HG02588 (cell line): Measurements from ENCODE around the gene IMP3.
"Not testable (repeated sequence)": the region's sequence is repeated elsewhere in the genome, so short reads cannot be mapped to it uniquely, and the experiment has no call there.

Experiments
- ATAC-seq: cut with Tn5 transposase; IDR thresholded peaks from one replicate; pipeline ENCODE4 v1.9.1; 2021; ENCODE audit warnings: mild to moderate bottlenecking, moderate library complexity; ENCODE audit not compliant: unreplicated experiment

IMP3 gene, protein sequence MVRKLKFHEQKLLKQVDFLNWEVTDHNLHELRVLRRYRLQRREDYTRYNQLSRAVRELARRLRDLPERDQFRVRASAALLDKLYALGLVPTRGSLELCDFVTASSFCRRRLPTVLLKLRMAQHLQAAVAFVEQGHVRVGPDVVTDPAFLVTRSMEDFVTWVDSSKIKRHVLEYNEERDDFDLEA

DNA sequence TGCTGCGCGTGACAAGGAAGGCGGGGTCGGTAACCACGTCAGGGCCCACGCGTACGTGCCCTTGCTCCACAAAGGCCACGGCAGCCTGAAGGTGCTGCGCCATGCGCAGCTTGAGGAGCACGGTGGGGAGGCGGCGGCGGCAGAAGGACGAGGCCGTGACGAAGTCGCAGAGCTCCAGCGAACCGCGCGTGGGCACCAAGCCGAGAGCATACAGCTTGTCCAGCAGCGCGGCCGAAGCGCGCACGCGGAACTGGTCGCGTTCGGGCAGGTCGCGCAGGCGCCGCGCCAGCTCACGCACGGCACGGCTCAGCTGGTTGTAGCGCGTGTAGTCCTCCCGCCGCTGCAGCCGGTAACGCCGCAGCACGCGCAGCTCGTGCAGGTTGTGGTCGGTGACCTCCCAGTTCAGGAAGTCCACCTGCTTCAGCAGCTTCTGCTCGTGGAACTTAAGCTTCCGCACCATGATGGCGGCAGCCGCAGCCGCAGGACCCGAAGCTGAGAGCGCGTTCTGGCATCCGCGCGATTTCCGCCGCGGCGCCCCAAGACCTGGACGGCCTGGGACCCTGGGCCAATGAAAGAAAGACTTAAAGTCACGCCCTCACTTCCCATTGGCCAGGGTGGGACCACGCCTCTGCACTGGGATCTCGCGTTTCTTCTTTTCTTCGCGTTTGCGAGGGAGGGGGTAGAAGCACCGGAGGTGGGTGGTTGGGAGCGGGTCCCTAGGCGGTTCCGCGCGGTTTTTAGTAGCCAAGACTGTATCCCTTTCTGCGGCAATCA lies at the start of gene IMP3:
IMP3 (minus strand) TSS at position 516 of the 774 bp plus-strand sequence; CDS start at position 460, 56 bp downstream.
- ATAC-seq, result peak; percentile 89

DNA sequence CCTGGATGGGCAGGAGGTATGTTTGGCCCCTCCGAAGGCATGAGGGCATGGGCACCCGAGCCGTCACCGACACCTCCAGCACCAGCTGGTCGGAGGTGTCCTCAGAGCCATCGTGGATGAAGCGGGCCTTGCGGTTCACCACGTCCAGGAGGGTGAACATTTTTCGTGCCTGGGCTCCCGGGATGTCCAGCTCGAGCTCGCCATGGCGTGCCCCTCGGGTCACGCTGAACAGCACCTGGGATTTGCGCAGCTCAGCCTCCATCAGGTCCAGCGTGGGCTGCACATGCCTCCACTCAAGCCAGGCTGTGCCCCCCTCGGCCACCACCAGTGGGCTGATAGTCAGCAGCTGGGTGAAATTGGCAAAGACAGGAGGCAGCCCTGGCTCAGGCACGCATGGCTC lies 49.4 kb upstream of the IMP3 start:
- not testable (repeated sequence) for ATAC-seq

DNA sequence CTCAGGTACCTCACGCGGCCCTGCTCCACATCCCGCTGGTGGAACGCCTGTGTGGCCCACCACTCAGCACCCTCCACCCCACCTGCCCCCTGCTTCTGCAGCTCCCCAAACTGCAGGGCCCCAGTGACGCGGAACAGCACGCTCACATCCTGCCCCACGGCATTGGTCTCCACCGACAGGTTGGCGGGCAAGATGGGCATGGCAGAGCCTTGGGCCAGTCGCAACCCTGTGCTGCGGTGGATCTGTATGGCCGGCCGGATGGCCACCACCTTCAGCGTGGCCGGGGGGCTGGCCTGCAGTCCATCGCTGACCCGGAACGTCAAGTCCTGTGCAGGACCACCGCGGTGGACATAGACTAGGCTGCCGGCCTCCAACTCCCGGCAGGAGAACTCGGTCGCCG lies 48.8 kb upstream of the IMP3 start:
- ATAC-seq, result no peak

DNA sequence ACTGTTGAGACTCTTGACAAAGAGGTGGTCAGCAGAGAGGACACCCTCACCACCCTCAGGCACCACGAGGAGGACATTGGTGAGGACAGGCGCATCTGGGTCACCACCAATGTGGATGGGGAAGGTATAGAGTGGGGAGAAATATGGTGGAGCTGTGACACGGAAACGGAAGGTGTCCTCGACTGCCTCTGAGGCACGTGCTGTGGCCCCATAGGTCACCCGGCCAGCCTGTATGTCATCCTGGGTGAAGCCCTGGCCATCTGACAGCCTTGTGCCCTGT lies 48.2 kb upstream of the IMP3 start:
- ATAC-seq, result no peak

DNA sequence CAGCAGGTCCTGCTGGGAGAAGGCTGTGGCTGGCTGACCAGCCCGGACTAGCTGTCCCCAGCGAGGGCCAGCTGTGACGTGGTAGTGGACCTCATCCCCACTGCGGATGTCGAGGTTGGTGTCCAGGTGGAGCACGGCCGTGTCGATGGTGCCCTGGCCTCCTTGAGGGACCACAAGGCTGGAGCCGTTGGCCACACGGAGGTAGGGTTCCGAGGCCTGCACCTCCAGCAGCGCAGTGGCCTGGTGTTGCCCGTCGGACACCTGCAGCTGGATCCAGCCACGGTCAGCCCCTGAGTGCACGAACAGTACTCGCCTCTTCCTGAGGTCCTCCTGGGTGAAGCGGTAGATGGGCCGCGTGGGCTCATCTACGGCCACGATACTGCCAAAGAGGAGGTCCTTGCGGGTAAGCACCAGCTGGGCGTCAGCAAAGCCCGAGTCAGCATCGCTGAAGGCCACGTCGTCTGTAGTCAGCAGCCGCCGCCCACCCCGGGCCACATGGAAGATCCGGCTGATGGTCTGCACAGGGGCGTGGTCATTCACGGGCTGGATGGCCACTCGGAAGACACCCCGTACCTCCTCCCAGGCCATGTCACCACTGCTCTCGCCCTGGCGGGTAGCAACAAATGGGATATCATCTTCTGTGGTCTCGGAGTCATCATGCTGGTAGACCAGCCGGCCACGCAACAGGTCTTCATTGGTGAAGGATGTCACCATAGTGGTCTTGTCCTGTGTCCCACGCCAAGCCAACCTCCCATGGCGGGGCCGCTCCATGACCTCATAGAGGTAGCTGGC lies 47.7 kb upstream of the IMP3 start:
- no peak for ATAC-seq

DNA sequence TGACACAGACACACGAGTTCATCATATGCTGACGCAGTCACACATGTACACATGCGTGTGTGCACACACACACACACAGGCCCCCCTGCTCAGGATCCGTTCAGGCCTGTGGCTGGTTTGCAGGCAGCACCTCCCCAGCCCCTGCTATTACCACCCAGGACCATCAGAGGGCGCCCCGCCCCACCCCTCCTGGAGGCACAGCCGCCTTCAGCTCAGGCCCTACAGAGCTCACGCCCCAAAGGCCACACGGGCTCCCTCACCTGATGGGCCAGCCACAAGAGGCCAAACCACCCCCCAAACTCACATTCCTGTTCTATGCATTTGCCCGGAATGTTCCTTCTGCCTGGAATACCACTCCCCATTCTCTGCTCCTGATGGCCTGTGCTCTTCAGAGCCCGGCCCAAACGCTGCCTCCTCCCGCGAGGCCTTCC lies 46.2 kb upstream of the IMP3 start:
- ATAC-seq, result not testable (repeated sequence)

DNA sequence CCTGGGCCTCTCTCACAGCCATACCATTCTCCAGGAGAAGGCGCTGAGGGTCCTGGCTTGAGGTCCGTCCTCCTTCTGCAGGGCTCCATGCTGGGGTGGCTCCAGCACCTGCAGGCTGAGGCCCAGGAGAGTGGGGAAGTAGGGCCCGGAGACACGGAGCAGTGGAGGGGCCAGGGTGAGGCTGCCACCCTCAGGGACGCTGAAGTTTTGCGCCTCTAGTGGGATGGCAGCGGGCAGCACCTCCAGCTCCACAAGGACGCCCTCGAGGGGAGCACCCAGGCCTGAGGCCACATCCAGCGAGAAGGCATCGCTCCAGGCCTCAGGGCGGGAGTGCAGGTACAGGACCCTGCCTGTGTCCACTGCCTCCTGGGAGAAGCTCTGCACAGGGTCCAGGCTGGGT lies 45.2 kb upstream of the IMP3 start:
- no peak for ATAC-seq

DNA sequence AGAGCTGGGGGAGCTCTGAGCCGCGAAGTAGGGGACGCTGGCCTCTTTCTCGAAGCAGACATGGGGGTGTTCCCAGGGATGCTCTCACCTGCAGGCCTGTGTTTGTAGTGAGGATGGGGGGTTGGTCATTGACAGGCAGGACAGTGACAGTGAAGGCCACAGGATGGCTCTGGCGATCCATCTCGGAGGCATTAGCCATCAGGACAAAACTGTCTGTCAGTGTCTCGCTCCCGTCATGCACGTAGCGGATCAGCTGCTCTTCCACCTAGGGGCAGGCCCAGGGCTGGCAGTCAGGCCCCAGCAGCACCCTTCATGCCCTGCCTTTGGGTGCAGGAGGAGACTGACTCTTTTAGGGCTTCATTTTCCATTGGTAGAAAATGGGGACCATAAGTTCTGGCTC lies 44.6 kb upstream of the IMP3 start:
- no peak for ATAC-seq

DNA sequence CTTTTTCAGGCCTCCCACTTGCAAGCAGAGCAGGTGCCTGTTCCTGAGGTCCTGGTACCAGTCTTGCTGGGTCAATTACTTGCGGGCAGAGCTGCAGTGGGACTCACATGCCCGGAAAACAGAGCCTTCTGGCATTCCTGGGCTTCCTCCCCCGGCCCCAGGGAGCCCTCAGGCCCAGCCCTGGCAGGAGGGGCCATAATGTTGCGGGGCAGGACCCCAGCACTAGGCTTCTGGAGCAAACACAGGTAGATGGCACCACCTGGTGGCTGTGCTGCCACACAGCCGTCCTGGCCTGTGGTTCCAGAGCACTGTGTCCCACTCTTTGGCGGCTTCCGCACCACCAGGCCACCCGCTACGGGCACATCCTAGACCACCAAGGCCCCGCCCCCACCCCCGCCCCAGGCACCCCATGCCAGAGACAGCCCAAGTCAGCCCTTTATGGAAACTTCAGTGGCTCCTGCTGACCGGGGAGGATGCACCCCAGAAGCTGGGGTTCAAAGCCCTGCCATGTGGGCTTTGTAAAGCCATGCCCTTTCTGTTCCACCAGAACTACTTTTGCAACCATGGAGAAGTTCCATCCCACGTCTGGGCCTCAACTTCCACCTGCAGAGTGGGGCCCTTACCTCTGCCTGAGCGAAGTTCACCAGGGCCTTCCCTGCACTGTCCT lies 43.8 kb upstream of the IMP3 start:
- ATAC-seq, result not testable (repeated sequence)

DNA sequence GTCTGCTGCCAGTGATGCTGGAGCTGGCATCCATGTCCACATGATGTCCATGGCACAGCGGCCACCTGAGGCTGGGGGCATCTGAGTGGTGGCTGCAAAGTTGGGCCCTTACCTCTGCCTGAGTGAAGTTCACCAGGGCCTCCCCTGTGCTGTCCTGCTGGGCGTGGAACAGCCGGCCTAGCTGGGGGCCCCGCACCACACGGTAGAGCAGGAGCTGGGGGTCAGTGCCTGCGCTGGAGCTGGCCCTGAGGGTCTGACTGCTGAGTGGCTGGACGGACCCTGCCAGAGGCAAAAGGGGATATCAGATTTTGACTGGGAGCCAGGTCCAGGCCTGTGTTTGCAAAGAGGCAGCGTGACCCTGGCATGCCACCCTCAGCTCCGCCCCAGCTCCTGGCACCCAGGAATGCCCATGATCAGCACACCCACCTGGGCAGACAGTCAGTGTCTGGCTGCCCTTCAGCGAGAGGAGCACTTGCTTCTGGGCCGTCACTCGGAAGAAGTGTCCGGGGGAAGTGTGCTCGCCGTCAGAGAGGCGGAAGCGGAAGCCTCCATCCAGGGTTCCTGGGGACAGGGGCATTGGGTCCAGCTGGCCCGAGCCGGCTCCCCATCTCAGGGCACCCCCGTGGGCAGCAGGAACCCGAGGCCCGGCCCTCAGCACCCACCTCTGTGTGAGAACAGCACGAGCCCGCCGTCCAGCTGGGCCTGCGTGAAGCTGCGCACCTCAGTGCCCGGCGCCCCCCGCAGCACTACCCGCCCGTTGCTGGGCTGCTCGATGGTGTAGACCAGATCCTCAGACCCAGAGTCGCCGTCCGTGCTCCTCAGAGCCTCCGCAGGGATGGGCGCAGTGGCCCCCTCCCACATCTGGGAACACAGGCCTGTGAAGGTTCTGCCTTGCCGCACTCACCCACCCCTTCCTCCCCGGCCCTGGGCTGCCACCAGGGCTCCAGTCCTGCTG lies 42.4 kb upstream of the IMP3 start:
- no peak for ATAC-seq

DNA sequence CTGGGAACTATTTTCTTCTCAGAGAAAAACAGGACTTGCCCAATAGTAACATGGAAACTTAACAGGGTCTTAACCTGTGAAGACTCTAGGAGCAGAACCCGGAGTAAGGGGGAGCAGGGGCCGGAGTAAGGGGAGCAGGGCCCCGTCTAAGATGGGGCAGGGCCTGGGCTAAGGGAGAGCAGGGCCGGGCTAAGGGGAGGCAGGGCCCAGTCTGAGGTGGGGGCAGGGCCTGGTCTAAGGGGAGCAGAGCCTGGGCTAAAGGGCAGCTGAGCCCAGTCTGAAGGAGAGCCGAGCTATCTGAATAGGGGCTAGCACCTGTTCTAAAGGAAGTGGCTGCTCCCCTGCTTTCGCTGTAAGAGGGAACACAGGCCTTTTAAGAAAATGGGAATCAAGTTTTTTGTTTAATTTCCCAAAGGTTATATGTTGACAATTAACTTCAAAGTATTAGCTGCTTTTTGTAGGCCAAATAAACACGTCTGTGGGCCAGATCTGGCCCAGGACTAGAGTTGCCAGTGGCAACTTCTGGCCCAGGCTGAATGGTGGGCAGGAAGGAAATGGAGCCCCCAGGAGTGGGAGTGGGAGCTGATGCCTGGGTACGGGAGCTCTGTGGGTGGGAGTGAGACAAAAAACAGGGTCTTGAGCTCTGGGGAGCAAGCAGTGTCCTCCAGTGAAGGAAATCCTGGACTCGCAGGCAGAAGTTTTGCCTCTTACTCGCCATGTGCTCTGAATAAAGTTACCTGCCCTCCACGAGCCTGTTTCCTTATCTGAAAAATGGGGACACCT lies 40.2 kb upstream of the IMP3 start:
- ATAC-seq, result no peak

DNA sequence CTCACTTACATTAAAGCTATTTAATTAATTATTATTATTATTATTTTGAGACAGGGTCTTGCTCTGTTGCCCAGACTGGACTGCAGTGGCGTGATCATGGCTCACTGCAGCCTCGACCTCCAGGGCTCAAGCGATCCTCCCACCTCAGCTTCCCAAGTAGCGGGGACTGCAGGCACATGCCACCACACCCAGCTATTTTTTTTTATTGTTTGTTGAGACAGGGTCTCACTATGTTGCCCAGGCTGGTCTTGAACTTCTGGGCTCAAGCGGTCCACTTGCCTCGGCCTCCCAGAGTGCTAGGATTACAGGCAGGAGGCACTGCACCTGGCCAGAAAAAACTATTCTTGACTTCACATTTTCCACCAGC lies 38.3 kb upstream of the IMP3 start:
- not testable (repeated sequence) for ATAC-seq

DNA sequence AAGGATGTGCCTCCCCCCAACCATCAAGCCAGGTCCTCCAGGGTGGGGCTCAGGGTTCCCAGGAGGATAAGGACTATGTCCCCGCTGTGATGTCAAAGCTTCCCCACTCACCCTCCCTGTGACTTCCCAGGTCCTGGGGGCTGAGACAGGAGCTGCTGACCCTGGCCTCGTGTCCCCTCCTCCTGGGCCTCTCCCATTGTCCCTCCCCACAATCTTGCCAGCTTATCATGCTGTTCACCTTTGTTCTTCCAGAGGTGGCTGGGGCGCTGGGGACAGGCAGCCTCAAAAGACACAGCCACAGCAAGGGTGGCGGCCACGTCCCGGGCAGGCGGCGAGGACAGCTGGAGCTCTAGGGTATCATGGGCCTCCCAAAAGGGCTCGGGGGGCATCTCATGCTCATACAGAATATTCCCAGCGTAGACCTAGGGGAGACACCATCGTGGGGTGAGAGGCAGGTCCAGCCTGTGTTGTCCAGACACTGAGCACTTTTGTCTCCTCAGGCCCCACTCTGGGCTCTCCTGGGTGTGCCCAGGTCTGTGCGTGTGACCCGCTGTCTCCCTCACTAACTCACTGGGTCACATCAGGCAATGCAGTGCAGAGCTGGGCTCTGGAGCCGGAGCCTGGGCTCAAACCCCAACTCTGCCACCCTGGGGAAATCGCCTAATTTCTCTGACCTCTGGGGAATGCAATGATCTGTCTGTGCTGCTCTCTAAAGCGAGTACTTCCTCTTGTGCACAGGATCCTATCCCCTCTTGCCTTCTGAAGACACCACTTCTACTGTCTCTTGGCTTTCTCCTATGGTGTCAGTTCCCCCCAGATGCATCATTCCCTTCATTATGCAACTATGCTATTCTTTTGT lies 37.7 kb upstream of the IMP3 start:
- no peak for ATAC-seq

DNA sequence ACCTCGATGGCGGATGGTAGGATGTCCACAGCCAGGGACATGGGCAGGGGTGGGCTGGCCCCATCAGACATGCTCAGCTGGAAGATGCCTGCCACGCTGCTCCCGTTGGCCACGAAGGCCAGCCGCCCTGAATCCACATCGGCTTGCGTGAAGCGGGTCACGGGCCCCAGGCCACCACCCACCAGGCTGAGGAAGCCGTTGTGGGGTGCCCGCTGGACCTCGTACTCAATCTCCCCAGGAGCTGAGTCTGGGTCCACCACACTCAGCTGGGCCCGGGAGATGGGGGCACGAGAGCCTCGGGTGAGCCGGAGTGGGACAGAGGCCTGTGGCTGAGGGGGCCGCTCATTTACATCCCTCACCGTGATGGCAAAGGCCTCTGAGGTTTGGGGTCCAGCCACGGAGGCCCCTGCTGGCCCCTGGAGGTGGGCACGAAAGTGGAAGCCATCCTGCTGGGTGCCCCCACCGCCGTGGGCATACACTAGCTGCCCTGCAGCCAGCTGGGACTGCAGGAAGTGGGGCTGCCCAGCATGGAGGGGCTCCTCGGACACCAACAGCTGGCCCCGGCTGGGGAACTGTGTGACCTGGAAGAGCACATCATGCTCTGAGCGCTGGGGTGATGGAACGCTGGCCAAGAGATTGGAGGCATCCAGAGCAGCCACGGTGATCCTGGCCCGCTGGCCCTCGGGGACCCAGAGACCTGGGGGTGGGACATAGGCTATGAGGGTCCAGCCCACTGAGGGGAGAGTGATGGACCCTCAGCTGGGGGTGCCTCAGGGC lies 36.9 kb upstream of the IMP3 start:
- ATAC-seq, result no peak

DNA sequence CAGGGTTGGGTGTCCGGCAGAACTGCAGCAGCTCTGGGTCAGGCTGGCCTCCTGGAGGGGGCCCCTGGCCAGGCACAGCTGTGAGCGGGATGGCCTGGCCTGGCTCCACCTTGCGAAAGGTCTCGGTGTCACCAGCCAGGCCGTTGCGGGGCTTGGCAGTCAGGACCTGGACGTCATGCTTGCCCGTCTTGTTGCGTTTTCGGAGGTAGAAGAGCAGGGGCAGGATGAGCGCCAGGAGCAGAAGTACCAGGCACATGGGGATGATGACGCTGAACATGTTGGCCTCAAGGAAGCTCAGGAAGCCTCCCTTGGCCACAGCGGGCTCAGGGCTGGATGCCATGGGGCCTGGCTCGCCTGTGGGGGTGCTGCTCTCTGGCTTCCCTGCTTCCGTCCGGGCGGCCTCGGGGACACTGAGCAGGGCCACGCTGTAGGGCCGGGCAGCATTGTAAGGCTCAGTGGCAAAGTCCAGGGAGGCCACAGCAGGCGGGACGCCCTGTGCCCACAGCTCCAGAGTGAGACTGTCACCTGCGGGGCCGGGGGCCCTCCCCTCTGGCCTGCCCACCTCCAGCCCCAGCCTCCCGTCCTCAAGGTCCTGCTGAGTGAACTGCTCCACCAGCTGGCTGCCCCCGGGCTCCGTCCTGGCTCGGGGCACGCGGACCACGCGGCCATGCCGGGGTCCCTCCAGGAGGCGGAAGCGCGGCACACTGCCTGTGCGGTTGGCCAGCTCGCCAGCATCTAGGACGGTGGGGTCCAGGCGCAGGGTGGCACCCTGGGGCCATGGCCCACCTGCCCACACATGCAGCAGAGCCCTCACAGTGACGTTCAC lies 35.8 kb upstream of the IMP3 start:
- ATAC-seq, result no peak

DNA sequence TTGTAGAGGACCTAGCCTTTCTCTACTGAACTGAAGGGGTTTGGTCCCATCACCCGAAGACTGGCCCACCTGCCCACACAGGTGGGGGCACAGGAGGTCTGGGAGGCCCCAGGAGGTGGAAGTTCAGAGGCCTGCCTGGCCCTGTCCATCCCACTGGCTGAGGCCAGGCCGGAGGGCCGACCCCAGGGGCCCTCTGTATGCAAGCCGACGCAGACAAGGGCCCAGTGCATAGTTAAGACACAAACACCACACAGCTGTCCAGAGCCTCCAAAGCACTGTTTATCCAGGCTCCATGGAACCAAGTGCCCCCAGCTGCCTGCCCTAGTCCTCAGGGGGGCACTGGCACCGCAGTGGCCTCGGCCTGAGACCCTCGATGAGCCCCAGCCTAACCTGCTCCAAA lies 34.3 kb upstream of the IMP3 start:
- ATAC-seq, result no peak
